PC-3 (cell line): ENCODE data around the gene CHFR. TPM values are rescaled to one million over a fixed set of nuclear protein-coding genes. Genes with fewer than 3 reads are reported as not detected.
"Not testable (repeated sequence)": the region's sequence is repeated elsewhere in the genome, so short reads cannot be mapped to it uniquely, and the experiment has no call there.

Experiments
- ATAC-seq: fragments of 200-7000 bp; cut with Tn5 transposase; 2 replicates; pipeline ENCODE4 v1.9.1; 2020; ENCODE audit warnings: mild to moderate bottlenecking, moderate library complexity
- Bru-seq: library from RNA; stranded (reverse); fragments of 400-500 nt; gene quantifications from one replicate; lab custom pipeline; 2021; lab: Mats Ljungman, UMichigan
- BruChase-seq, 2 experiments: library from RNA; stranded (reverse); fragments of 400-500 nt; gene quantifications; one replicate each; lab custom pipeline; 2021; lab: Mats Ljungman, UMichigan
- BruUV-seq: library from RNA; stranded (reverse); fragments of 400-500 nt; replicated peaks from 2 replicates; lab custom pipeline; 2021; lab: Mats Ljungman, UMichigan
- CTCF ChIA-PET: fragments of 300-600 bp; sonication (Branson Sonifier 250); formaldehyde crosslinking; loops from one replicate; lab custom pipeline; 2022; ENCODE audit warnings: antibody characterized with exemption; lab: Charles Lee
- POLR2A ChIA-PET: fragments of 300-600 bp; sonication (Branson Sonifier 250); formaldehyde crosslinking; loops from one replicate; lab custom pipeline; 2022; ENCODE audit warnings: antibody characterized with exemption; ENCODE audit not compliant: unreplicated experiment; lab: Charles Lee
- DNase-seq: peaks from one replicate; pipeline ENCODE4 v3.0.0-alpha.2; 2015
- H2AFZ ChIP-seq: fragments of 300-600 bp; sonication (generic); 2 replicates; pipeline ENCODE4 v1.6.0; 2016; ENCODE audit warnings: antibody characterized with exemption, low read length
- H3F3A ChIP-seq: fragments of 300-600 bp; sonication (generic); one replicate; pipeline ENCODE4 v1.6.0; 2017; ENCODE audit warnings: antibody characterized with exemption, low read length, control low read depth, mild to moderate bottlenecking; ENCODE audit not compliant: unreplicated experiment
- H3K27ac ChIP-seq: fragments of 300-600 bp; sonication (generic); 2 replicates; pipeline ENCODE4 v1.5.1; 2016; ENCODE audit warnings: mild to moderate bottlenecking, low read length
- H3K27me3 ChIP-seq: fragments of 300-600 bp; sonication (generic); 2 replicates; pipeline ENCODE4 v1.6.1; 2016; ENCODE audit warnings: low read length, mixed read lengths
- H3K36me3 ChIP-seq: fragments of 300-600 bp; sonication (generic); 2 replicates; pipeline ENCODE4 v1.6.1; 2016; ENCODE audit warnings: low read depth, mixed run types, low read length, mixed read lengths
- H3K4me1 ChIP-seq: fragments of 300-600 bp; sonication (generic); 2 replicates; pipeline ENCODE4 v1.5.1; 2016; ENCODE audit warnings: low read length; ENCODE audit not compliant: insufficient read depth
- H3K4me2 ChIP-seq: fragments of 300-600 bp; sonication (generic); 2 replicates; pipeline ENCODE4 v1.6.0; 2016; ENCODE audit warnings: low read length
- H3K4me3 ChIP-seq: fragments of 300-600 bp; sonication (generic); 2 replicates; pipeline ENCODE4 v1.5.1; 2016; ENCODE audit warnings: mild to moderate bottlenecking, low read length, mixed read lengths
- H3K79me2 ChIP-seq: fragments of 300-600 bp; sonication (generic); 2 replicates; pipeline ENCODE4 v1.6.1; 2017; ENCODE audit warnings: low read length, mixed read lengths
- H3K9ac ChIP-seq: fragments of 300-600 bp; sonication (generic); 2 replicates; pipeline ENCODE4 v1.6.0; 2016; ENCODE audit warnings: mild to moderate bottlenecking, low read length
- H3K9me2 ChIP-seq: fragments of 300-600 bp; sonication (generic); replicated peaks from 2 replicates; pipeline ENCODE4 v1.6.1; 2016; ENCODE audit warnings: mixed run types, low read length, mixed read lengths
- H3K9me3 ChIP-seq: fragments of 300-600 bp; sonication (generic); 2 replicates; pipeline ENCODE4 v1.6.1; 2016; ENCODE audit warnings: low read length, mixed read lengths
- H4K20me1 ChIP-seq: fragments of 300-600 bp; sonication (generic); 2 replicates; pipeline ENCODE4 v1.6.1; 2016; ENCODE audit warnings: low read length, mixed read lengths
- CTCF ChIP-seq: fragments of 300-600 bp; sonication (generic); conservative IDR thresholded peaks from 2 replicates; pipeline ENCODE4 v1.5.1; 2017; ENCODE audit warnings: antibody characterized with exemption, low read depth, mild to moderate bottlenecking, low read length
- EZH2 ChIP-seq: fragments of 300-600 bp; sonication (generic); IDR thresholded peaks from one replicate; pipeline ENCODE4 v1.6.1; 2017; ENCODE audit warnings: antibody characterized with exemption, mild to moderate bottlenecking, low read length; ENCODE audit not compliant: unreplicated experiment
- EZH2phosphoT487 ChIP-seq: fragments of 300-600 bp; sonication (generic); IDR thresholded peaks from 2 replicates; pipeline ENCODE4 v1.6.1; 2018; ENCODE audit warnings: mild to moderate bottlenecking, antibody characterized with exemption, low read length, borderline replicate concordance
- intact Hi-C: fragments of 100-400 bp; cut with micrococcal nuclease; formaldehyde crosslinking; loops from 2 replicates; pipeline ENCODE4 v1.9.0; 2023
- long read RNA-seq: library from polyadenylated mRNA; unstranded; transcript quantifications from one replicate; pipeline ENCODE4 v2.0.0, GENCODE V29; 2021; ENCODE audit not compliant: unreplicated experiment
- total RNA-seq: library from RNA; depleted of rRNA; stranded (reverse); fragments of >200 nt; gene quantifications from 2 replicates; pipeline ENCODE4 v1.2.3, GENCODE V29; 2014; rRNA removed

Gene CHFR, protein sequence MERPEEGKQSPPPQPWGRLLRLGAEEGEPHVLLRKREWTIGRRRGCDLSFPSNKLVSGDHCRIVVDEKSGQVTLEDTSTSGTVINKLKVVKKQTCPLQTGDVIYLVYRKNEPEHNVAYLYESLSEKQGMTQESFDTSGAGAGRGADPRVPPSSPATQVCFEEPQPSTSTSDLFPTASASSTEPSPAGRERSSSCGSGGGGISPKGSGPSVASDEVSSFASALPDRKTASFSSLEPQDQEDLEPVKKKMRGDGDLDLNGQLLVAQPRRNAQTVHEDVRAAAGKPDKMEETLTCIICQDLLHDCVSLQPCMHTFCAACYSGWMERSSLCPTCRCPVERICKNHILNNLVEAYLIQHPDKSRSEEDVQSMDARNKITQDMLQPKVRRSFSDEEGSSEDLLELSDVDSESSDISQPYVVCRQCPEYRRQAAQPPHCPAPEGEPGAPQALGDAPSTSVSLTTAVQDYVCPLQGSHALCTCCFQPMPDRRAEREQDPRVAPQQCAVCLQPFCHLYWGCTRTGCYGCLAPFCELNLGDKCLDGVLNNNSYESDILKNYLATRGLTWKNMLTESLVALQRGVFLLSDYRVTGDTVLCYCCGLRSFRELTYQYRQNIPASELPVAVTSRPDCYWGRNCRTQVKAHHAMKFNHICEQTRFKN
- total RNA-seq = 23.3 and 25.8 TPM in 2 replicates
- percentile 73 among the genes with signal in this experiment for Bru-seq, nascent RNA
- percentile 80 among the genes with signal in this experiment for BruChase-seq, experiment 1, labeled RNA remaining after a 6-hour chase
- BruChase-seq, experiment 2, labeled RNA remaining after a 2-hour chase = percentile 78 among the genes with signal in this experiment
- long read RNA-seq, transcript CHFR-205 (18 exons, 3,250 nt) = major isoform, 8 of 116 reads
- long read RNA-seq, partial matches to known transcripts = 34 of 116 reads
- long read RNA-seq, other reads (novel, unspliced or antisense) = 67 of 116 reads

DNA sequence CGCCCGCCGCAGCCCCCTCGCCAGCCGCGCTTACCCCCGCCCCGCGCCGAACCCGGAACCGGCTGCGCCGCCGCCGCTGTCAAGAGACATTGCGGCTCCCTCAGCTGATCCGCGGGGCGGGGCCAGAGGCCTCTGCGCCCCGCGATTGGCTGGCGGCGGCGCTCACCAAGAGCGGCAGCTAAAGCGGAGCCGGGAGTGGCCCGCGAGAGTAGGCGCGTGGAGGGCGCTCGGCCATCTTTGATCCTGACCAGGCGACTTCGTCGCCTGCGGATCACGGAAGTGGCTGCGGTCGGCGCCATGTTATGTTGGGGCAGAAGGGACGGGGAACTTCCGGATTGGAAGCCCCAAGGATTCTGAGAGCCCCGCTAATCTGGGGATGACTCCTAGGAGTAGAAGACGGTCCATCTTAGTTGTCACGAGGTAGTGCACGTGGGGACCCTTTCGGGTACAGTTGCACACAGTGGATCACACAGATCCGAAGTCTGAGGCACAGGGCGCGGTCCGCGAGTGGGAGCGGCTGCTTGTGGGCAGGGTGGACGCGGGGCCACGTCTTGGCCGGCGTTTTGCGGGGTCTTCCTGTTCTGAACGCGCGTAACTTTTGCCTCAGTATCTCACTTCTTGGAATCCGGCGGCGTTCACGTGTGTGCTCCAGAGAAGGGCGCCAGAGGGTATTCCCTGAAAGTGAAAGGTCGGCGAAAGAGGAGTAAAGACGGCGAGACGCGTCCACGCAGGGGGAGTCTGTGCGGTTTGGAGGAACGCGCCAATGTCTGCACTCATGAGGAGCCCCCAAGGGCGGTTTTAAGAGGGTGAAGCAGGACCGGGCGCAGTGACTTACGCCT lies at the start of gene CHFR:
CHFR (minus strand) TSS at position 93 of the 839 bp plus-strand sequence. CDS start 277 bp downstream, outside the sequence.
- Histone ChIP-seq H4K20me1 (no peaks in the 10 kb centered on the region), H3K79me2 (peaks cover 21% of the 10 kb centered on the region), H3K9me3 (no peaks in the 10 kb centered on the region), H3K9ac (peak within 1 kb of the TSS; percentile 80), H3F3A (no peaks in the 10 kb centered on the region), H3K4me1 (peaks cover 12% of the 10 kb centered on the region; the same call in 1 of the 2 replicates), H3K4me2 (peak within 1 kb of the TSS; percentile 88), H3K4me3 (peak within 1 kb of the TSS; percentile 88), H3K9me2 (no peaks in the 10 kb centered on the region), H3K27me3 (no peaks in the 10 kb centered on the region), H3K36me3 (peaks cover 5% of the 10 kb centered on the region; the same call in 1 of the 2 replicates), H3K27ac (peak within 1 kb of the TSS; percentile 44), H2AFZ (peak within 1 kb of the TSS; percentile 96)
- POLR2A ChIA-PET = no interaction called here
- DNase-seq = peak; percentile 98
- TSS peak; percentile 98 for BruUV-seq
- no peak for TF ChIP-seq EZH2phosphoT487
- no peak for TF ChIP-seq EZH2
- TF ChIP-seq CTCF = no peak
- ATAC-seq = peak; percentile 99
- CTCF ChIA-PET = no interaction called here
- intact Hi-C loops = loop anchor here (1.0 kb wide), 1 partner anchor 21 kb away; no protein-coding TSS in a partner anchor

DNA sequence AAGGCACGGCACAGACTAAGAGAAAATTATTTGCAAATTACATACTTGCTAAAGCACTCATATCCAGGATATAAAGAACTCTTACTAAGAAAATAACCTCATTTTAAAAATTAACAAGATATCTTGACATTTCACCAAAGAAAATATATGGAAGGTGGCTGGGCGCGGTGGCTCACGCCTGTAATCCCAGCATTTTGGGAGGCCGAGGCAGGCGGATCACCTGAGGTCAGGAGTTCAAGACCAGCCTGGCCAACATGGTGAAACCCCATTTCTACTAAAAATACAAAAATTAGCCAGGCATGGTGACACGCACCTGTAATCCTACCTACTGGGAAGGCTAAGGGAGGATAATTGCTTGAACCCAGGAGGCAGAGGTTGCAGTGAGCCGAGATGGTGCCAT lies 49.5 kb upstream of the CHFR start:
- H3K79me2 ChIP-seq, CTCF ChIA-PET, BruUV-seq, H3K4me2 ChIP-seq, H3K27ac ChIP-seq, POLR2A ChIA-PET, H3F3A ChIP-seq, H3K4me1 ChIP-seq, H3K4me3 ChIP-seq, DNase-seq, intact Hi-C loops, H3K9ac ChIP-seq, H2AFZ ChIP-seq, ATAC-seq, H3K27me3 ChIP-seq, H4K20me1 ChIP-seq, H3K9me2 ChIP-seq: not testable (repeated sequence)
- peaks cover 66% of the 10 kb centered on the region for H3K36me3 ChIP-seq
- H3K9me3 ChIP-seq = peaks cover 31% of the 10 kb centered on the region

GRCh38 chr12:132936163-132936562 lies 48.8 kb upstream of the CHFR start:
- ChIA-PET POLR2A (no interaction called here), CTCF (no interaction called here)
- DNase-seq = no peak
- no peaks in the 10 kb centered on the region for H4K20me1 ChIP-seq
- H3K79me2 ChIP-seq = no peaks in the 10 kb centered on the region
- no peak overlapping the region for H3K27ac ChIP-seq
- no TSS peak for BruUV-seq
- intact Hi-C loops = no loop called here
- H3K9ac ChIP-seq = no peak overlapping the region
- H3K36me3 ChIP-seq = peaks cover 66% of the 10 kb centered on the region
- H3K4me2 ChIP-seq = no peak overlapping the region
- H3F3A ChIP-seq = no peaks in the 10 kb centered on the region
- no peaks in the 10 kb centered on the region for H3K9me2 ChIP-seq
- H3K9me3 ChIP-seq = peaks cover 35% of the 10 kb centered on the region
- H3K27me3 ChIP-seq = no peaks in the 10 kb centered on the region
- ATAC-seq = no peak
- no peak overlapping the region for H3K4me3 ChIP-seq
- no peak overlapping the region for H2AFZ ChIP-seq
- TF ChIP-seq CTCF = no peak
- TF ChIP-seq EZH2 = no peak
- no peak for TF ChIP-seq EZH2phosphoT487
- no peaks in the 10 kb centered on the region for H3K4me1 ChIP-seq
